Measurements from ENCODE around the gene EPHB4.
"Not testable (repeated sequence)": the region's sequence is repeated elsewhere in the genome, so short reads cannot be mapped to it uniquely, and the experiment has no call there.

EPHB4 gene

GRCh38 chr7:100819586-100819985, 7.7 kb downstream of the EPHB4 start:
- DNase-seq = no peak

DNA sequence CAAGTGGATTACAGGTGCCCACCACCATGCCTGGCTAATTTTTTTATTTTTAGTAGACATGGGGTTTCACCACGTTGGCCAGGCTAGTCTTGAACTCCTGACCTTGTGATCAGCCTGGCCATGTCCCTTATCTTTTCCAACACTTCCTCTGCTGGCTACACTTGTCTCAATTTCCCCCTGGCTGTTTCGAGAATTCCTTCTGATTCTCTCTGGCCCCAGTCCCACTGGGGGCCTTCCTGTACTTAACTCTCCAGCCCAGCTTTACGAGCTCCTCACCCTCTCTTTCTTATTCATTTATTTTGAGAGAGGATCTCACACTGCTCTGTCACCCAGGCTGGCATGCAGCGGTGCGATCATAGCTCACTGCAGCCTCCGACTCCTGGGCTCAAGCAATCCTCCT, 8.5 kb downstream of the EPHB4 start:
- DNase-seq = no peak

GRCh38 chr7:100818366-100818765, 9.0 kb downstream of the EPHB4 start:
- DNase-seq = no peak

GRCh38 chr7:100817097-100817496, 10.2 kb downstream of the EPHB4 start:
- DNase-seq = no peak

DNA sequence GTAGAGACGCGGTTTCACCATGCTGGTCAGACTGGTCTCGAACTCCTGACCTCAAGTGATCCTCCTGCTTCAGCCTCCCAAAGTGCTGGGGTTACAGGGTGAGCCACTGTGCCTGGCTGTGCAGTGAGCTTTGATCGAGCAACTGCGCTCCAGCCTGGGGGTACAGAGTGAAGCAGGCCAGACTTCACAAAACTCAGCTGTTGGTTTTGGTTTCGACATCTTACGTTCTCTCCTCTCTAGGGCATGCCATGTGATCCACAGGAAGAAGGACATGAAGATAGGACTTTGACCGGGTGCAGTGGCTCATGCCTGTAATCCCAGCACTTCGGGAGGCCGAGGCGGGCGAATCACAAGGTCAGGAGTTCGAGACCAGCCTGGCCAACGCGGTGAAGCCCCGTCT, 10.8 kb downstream of the EPHB4 start:
- DNase-seq = not testable (repeated sequence)

DNA sequence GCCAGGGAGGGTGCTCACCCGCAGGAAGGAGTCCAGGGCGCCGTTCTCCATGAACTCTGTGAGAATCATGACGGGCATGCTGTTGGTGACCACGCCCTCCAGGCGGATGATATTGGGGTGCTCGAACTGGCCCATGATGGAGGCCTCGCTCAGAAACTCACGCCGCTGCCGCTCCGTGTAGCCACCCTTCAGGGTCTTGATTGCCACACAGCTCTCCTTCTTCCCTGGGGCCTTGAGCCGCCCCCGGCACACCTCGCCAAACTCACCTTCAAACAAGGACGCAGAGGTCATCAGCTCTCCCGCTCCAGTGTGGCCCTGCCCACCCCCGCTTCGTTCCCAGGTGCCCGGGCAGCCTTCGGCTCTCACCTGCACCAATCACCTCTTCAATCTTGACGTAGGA, 14.6 kb downstream of the EPHB4 start:
- no peak for DNase-seq

DNA sequence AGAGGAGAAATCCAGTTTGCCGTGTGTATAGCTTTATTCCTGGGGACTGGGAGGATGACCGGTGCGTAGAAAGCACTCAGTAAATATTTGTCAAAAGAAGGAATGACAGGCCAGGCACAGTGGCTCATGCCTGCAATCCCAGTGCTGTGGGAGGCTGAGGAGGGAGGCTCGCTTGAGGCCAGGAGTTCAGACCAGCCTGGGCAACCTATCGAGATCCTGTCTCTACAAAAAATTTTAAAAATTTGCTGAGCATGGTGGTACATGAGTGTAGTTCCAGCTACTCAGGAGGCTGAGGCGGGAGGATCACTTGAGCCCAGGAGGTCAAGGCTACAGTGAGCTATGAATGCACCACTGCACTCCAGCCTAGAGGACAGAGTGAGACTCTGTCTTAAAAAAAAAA, 15.8 kb downstream of the EPHB4 start:
- DNase-seq = no peak

GRCh38 chr7:100808354-100808875, 18.9 kb downstream of the EPHB4 start:
- DNase-seq = no peak

- DNase-seq = not testable (repeated sequence)
Measured at GRCh38 chr7:100806883-100807282, 20.4 kb downstream of the EPHB4 start.

- no peak for DNase-seq
Measured at GRCh38 chr7:100806276-100806675, 21.0 kb downstream of the EPHB4 start.

DNA sequence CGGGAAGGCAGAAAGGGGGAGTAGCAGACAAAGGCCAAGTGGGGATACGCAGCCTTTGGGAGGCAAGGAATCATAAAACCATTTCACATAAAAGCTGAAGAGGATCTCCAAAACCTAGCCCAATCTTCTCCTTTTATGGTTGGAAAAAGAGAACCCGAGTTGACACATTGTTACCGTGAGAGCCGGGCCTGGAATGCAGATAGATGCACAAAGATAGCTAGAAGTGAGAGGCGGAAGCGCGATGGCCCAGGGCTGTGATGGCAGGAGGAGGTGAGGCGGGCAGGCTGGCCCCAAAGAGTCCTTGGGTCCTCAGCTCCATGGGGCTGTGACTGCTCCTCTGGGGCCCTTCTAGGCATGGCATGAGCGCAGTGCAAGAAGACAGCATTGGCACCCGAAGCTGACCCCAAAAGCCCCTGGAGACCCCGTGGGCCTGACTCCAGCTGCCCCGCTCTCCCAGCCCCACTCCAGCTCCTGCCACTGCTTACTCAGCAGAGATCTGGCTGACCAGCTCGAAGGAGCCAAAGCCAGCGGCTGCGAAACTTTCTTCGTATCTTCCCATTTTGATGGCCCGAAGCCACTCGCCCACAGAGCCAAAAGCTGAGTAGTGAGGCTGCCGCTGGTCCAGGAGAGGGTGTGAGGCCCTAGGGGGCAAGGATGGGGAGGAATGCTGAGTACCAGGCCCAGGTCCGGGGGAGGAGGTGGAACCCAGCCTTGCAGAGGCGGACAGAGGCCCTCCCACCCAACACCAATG, 22.5 kb downstream of the EPHB4 start:
- DNase-seq = no peak

GRCh38 chr7:100803398-100804161, 23.7 kb downstream of the EPHB4 start:
- peak; percentile 72 for DNase-seq

DNA sequence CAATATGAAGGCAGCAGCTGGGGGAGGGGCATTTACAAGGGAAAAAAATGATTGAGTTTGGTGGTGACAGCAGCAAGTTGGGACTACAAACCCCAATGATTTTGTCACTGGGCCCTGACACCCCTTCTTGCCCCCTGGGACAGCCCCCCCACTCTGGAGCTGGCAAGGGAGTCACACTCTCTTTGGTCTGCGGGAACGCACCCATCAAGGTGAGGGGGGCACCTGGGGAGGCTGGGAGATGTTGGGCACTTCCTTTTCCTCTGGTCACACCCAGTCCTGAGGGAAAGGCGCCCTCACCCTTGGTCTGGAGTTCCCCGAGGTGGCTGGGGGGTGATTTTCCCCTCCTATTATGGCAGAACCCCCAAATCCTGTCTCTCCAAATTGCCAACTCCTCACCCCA, 24.4 kb downstream of the EPHB4 start:
- no peak for DNase-seq

DNA sequence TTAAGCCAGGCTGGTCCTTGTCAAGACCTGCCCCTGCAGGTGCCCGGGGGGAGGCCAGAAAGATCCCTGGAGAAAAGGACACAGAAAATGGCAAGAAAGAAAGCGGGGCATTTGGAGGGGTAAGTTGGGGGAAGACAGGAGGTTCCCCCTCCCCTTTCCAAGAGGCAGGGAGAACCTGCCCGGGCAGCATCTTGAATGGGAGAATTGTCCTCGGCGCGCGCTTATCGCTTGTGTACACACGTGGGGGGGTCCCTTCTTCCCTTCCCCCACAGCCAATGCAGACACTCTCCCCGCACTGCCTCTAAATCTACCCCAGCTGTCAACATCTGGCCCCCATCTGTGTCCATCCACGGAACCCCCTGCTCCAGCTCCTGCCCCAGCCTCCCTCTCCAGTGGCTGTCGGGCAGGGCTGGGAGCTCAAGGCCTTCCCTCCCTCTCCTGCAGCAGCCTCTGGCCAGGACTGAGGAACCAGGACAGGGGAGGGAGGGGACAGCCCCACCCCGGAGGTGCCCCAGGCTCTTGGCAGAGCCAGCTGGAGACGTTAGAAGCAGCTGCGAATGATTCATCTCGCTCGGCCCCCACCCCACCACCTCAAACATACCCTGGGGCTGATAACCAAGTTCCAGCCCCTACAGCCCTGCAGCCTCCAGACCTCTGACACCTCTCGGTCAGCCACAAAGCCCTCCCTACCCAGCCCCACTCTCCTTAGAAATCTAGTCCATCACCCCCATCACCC, 25.3 kb downstream of the EPHB4 start:
- DNase-seq = no peak

DNA sequence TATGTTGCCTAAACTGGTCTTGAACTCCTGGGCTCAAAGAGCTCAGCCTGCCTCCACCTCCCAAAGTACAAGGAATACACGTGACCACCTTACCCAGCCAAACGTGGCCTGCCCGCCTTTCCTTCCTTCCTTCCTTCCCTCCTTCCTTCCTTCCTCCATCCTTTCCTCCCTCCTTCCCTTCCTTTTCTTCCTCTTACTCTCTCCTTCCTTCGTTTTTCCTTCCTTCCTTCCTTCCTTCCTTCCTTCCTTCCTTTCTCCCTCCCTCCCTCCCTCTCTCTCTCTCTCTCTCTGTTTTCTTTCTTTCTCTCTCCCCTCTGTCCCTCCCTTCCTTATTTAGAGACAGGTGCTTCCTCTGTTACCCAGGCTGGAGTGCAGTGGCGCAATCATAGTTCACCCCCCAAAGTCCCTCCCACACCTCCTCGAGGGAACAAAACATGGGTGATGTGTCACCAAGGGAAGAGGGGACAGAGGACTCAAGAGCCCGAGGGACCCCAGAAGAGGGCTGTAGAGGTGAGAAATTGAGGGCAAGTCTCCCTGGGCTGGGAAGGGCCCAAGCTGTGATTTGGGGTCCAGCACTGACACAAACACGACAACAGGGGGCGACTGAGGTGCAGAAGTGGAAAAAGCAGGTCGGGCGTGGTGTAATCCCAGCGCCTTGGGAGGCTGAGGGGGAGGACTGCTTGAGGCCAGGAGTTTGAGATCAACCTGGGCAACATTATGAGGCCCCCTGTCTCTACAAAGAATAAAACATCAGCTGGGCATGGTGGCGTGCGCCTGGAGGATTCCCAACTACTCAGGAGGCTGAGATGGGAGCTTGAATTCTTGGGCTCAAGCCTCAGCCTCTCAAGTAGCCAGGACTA, 28.1 kb downstream of the EPHB4 start:
- DNase-seq = peak; percentile 19

DNA sequence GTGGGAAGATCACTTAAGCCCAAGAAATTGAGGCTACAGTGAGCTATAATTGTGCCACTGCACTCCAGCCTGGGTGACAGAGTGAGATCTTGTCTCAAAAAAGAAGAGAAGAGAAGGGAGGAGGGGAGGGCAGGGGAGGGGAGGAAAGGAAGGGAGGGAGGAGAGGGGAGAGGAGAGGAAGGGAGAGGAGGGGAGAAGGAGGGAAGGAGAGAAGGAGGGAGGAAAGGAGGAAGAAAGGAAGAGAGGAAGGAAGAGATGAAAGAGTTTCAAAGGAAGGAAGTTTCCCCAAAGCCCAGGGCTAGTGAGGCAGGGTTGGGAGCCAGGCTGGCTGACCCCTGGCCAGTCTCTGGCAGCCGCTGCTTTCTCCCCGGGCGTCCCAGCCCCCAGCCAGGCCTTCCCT, 32.6 kb downstream of the EPHB4 start:
- no peak for DNase-seq

DNA sequence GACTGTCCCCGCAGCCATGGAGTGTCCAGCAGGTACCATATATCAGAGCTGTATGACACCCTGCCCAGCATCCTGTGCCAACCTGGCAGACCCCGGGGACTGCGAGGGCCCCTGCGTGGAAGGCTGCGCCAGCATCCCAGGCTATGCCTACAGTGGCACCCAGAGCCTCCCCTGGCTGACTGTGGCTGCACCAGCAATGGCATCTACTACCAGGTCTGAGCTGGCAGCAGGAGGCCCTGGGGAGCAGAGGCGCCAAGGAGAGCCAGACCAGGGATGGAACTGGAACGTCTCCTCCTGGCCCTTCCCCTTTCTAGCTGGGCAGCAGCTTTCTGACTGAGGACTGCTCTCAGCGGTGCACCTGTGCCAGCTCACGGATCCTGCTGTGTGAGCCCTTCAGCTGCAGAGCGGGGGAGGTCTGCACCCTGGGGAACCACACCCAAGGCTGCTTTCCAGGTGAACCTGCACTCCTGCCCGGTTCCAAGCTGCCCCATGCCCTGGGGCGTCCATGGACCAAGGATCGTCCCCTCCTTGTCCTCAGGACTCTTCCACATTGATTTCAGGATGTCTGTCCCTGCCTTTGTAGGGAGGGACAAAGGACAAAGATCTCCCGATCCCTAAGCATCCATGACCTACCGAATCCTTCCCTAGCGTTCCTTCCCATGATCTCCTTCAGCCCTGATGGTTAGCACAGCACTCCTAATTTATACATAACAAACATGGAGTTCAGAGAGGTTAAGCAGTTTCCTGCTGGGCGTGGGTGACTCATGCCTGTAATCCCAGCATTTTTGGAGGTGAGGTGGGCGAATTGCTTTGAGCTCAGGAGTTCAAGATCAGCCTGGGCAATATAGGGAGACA, 33.3 kb downstream of the EPHB4 start:
- DNase-seq = no peak

- DNase-seq = no peak
Measured at GRCh38 chr7:100791881-100792666, 35.2 kb downstream of the EPHB4 start.

DNA sequence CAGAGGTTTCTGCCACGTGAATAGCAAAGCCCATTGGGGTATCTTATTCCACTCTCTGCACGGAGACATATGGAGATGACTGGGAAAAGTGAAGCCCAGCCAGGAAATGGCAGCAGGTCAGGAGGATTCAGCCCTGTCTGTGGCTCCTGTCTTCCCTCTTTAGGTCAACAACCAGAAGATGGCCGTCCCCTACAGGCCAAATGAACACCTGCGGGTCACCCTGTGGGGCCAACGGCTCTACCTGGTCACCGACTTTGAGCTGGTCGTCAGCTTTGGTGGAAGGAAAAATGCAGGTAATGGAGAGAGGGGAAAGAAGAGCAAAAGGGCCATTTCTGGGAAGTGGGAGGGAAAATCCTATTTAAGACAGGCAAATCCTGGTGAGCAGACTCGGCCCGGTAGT, 38.3 kb downstream of the EPHB4 start:
- no peak for DNase-seq

- no peak for DNase-seq
Measured at GRCh38 chr7:100786323-100786722, 41.0 kb downstream of the EPHB4 start.

DNA sequence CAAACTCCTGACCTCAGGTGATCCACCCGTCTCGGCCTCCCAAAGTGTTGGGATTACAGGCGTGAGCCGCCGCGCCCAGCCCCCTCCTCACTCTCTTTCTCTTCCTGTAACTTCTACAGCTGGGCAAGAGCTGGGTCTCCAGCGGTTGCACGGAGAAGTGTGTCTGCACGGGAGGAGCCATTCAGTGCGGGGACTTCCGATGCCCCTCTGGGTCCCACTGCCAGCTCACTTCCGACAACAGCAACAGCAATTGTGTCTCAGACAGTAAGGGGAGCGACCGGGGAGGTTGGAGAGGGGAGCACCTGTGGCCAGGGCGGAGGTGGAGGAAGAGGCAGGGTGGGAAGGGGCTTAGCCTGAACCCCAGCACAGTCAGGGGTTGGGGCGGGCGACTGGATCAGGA, 41.4 kb downstream of the EPHB4 start:
- DNase-seq = no peak

Data from GDM1 (cell line).